ENCODE data around the gene ZBP1.

- TF ChIP-seq CTCF (conservative IDR thresholded peaks at IDR 0.05; ENCODE audit: low read length) (no peak), EZH2phosphoT487 (IDR thresholded peaks at IDR 0.05; ENCODE audit: borderline replicate concordance) (no peak)
Measured at GRCh38 chr20:57558614-57559288, 61.5 kb downstream of the ZBP1 start.

All from Loucy (cell line).